PC-3 (cell line): Measurements from ENCODE around the gene MGLL.

Experiments used
- CTCF ChIP-seq: fragments of 300-600 bp; sonication (generic); conservative IDR thresholded peaks from 2 replicates; pipeline ENCODE4 v1.5.1; 2017; ENCODE audit warnings: antibody characterized with exemption, low read depth, mild to moderate bottlenecking, low read length
- EZH2phosphoT487 ChIP-seq: fragments of 300-600 bp; sonication (generic); IDR thresholded peaks from 2 replicates; pipeline ENCODE4 v1.6.1; 2018; ENCODE audit warnings: mild to moderate bottlenecking, antibody characterized with exemption, low read length, borderline replicate concordance

- TF ChIP-seq CTCF (no peak), EZH2phosphoT487 (no peak)
Measured at GRCh38 chr3:127801731-127802313, 20.5 kb downstream of the MGLL start.
